Activated CD4-positive, alpha-beta memory T cell treated with anti-CD3 and anti-CD28 coated beads, Interleukin-2, amount 10 ng/mL, durations not matched to agents 7 days and 5 days (primary cell): ENCODE measurements around the gene FRMPD1. TPM values are rescaled to one million over a fixed set of nuclear protein-coding genes. Genes with fewer than 3 reads are reported as not detected.

Experiments
- CTCF ChIA-PET: fragments of 350-600 bp; sonication (Branson Sonifier 250); formaldehyde crosslinking; loops from one replicate; lab custom pipeline; 2021; ENCODE audit warnings: antibody characterized with exemption, inconsistent platforms; lab: Charles Lee
- POLR2A ChIA-PET: fragments of 350-600 bp; sonication (Branson Sonifier 250); formaldehyde crosslinking; loops from one replicate; lab custom pipeline; 2021; ENCODE audit warnings: antibody characterized with exemption; lab: Charles Lee
- DNase-seq: peaks from one replicate; pipeline ENCODE4 v3.0.0-alpha.2; 2020
- H3K27ac Mint-ChIP-seq: one replicate; pipeline ENCODE4 v1.8.0; 2021; ENCODE audit warnings: mild to moderate bottlenecking, mixed read lengths
- H3K27me3 Mint-ChIP-seq: one replicate; pipeline ENCODE4 v1.8.0; 2021; ENCODE audit warnings: mixed read lengths
- H3K36me3 Mint-ChIP-seq: one replicate; pipeline ENCODE4 v1.8.0; 2021; ENCODE audit warnings: low read depth, mixed read lengths
- H3K4me1 Mint-ChIP-seq: one replicate; pipeline ENCODE4 v1.8.0; 2021; ENCODE audit warnings: mixed read lengths
- H3K4me3 Mint-ChIP-seq: one replicate; pipeline ENCODE4 v1.8.0; 2021; ENCODE audit warnings: mild to moderate bottlenecking, mixed read lengths
- H3K9me3 Mint-ChIP-seq: one replicate; pipeline ENCODE4 v1.8.0; 2021; ENCODE audit warnings: mixed read lengths
- total RNA-seq, 2 experiments: library from RNA; stranded (reverse); gene quantifications; one replicate each; pipeline ENCODE4 v1.2.3, GENCODE V29; 2021

Gene FRMPD1
- total RNA-seq, 2 experiments from 2014 or later: not detected

DNA sequence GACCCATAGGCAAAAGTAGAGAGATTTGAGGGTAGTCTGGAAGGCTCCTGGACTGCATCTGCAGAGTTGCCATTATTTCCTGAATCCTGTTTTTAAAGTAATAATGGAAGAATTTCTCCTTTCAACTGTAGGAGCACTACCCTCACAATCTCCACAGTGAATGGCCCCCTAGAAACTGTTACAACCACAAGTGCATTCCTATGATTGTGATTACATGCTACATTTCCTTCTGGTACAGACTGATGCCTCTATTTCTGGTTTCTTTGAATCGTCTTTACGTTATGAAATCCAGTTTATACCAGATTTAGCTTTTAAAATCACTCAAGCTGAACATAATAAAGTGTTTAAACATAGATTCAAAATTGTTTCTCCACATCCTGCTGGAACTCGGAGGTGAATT, 49.4 kb downstream of the FRMPD1 start:
- Mint-ChIP-seq H3K9me3 (no peaks in the 10 kb centered on the region), H3K27me3 (peaks cover 37% of the 10 kb centered on the region), H3K4me3 (no peak overlapping the region), H3K27ac (no peak overlapping the region), H3K36me3 (no peaks in the 10 kb centered on the region), H3K4me1 (no peaks in the 10 kb centered on the region)
- CTCF ChIA-PET: no interaction called here
- POLR2A ChIA-PET: no interaction called here
- DNase-seq: no peak

DNA sequence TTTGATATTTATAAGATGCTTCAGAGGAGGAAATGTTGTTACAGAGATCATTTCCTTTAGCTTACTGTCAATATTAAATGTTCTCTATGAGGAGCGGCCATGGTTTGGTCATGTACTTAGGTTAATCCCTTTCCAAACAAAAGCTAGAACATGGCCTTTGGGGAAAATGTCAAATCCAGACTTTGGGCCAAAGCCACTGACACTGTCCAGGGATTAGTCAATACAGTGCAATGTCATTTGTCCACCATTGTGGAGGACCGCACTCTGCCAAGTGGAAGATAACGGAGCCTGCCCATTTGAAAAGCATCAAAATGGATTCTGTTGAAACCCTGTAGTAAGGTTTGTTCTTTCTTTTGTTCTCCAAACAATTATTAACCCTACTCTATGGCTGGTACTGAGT, 50.1 kb downstream of the FRMPD1 start:
- Mint-ChIP-seq H3K4me1 (no peaks in the 10 kb centered on the region), H3K4me3 (no peak overlapping the region), H3K9me3 (no peaks in the 10 kb centered on the region), H3K27ac (no peak overlapping the region), H3K36me3 (no peaks in the 10 kb centered on the region), H3K27me3 (peaks cover 33% of the 10 kb centered on the region)
- ChIA-PET CTCF (no interaction called here), POLR2A (no interaction called here)
- DNase-seq: no peak

- CTCF ChIA-PET: no interaction called here
Measured at GRCh38 chr9:37705787-37706186, 55.0 kb downstream of the FRMPD1 start.

DNA sequence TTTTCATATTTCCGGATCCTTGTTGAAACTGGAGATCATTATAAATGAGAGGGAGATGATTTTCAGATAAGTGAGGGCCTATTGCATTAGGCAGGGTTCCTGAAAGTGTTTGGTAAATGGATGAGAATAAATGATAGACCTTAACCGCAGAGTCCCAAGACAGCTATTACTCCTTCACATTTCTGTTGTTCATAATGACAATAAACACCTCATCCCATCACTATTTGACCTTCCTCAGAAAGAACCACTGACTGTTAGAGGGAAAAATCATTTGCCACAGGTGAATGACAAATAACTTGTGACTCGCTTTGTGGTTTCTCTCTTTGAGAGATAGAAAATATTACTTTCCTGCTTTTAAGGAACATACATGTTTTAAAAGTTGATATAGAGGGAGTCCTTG, 55.5 kb downstream of the FRMPD1 start:
- POLR2A ChIA-PET: no interaction called here
- CTCF ChIA-PET: no interaction called here
- no peak for DNase-seq
- Mint-ChIP-seq H3K4me3 (no peak overlapping the region), H3K27me3 (peaks cover 44% of the 10 kb centered on the region), H3K27ac (no peak overlapping the region), H3K36me3 (no peaks in the 10 kb centered on the region), H3K4me1 (peaks cover 9% of the 10 kb centered on the region), H3K9me3 (no peaks in the 10 kb centered on the region)

More at GRCh38 chr9:37705787-37706186, 55.0 kb downstream of the FRMPD1 start:
- Mint-ChIP-seq H3K4me1 (peaks cover 8% of the 10 kb centered on the region), H3K4me3 (no peak overlapping the region), H3K9me3 (no peaks in the 10 kb centered on the region), H3K27me3 (peaks cover 45% of the 10 kb centered on the region), H3K36me3 (no peaks in the 10 kb centered on the region), H3K27ac (no peak overlapping the region)
- no peak for DNase-seq
- POLR2A ChIA-PET: interaction anchor here (1.3 kb wide), 1 partner anchor 51 kb away, joined by 3 read pairs; no protein-coding TSS in a partner anchor

- ChIA-PET POLR2A (no interaction called here), CTCF (no interaction called here)
- H3K27ac Mint-ChIP-seq: no peak overlapping the region
- H3K27me3 Mint-ChIP-seq: peaks cover 35% of the 10 kb centered on the region
- no peak overlapping the region for H3K4me3 Mint-ChIP-seq
- no peaks in the 10 kb centered on the region for H3K36me3 Mint-ChIP-seq
- no peak for DNase-seq
- peaks cover 13% of the 10 kb centered on the region for H3K4me1 Mint-ChIP-seq
- no peaks in the 10 kb centered on the region for H3K9me3 Mint-ChIP-seq
Measured at GRCh38 chr9:37707748-37708147, 57.0 kb downstream of the FRMPD1 start.

DNA sequence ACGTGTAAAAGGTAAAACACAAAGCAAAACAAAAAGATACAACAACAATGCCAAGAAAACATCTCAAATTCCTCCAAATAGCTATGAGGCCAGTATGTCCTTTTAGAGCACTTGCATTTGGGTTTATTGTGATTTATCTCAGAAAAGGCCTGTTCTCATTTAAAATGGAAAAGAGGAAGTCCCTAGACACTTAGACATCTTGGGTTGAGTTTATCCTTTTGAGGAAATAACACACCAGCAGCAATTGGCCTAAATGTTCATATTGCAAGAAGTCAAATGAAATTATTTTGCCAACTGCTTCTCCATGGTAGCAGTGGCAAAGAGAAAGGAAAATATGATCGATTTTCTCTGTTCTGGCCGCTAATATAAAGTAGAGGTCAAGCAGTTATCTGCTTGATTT, 59.3 kb downstream of the FRMPD1 start:
- Mint-ChIP-seq H3K4me1 (peaks cover 13% of the 10 kb centered on the region), H3K27me3 (peaks cover 33% of the 10 kb centered on the region), H3K36me3 (no peaks in the 10 kb centered on the region), H3K4me3 (no peak overlapping the region), H3K27ac (no peak overlapping the region), H3K9me3 (no peaks in the 10 kb centered on the region)
- ChIA-PET CTCF (no interaction called here), POLR2A (no interaction called here)
- no peak for DNase-seq

- no peak overlapping the region for H3K4me3 Mint-ChIP-seq
- ChIA-PET POLR2A (no interaction called here), CTCF (no interaction called here)
- H3K36me3 Mint-ChIP-seq: no peaks in the 10 kb centered on the region
- H3K27me3 Mint-ChIP-seq: peaks cover 22% of the 10 kb centered on the region
- H3K27ac Mint-ChIP-seq: no peak overlapping the region
- no peak for DNase-seq
- H3K4me1 Mint-ChIP-seq: peaks cover 6% of the 10 kb centered on the region
- H3K9me3 Mint-ChIP-seq: no peaks in the 10 kb centered on the region
Measured at GRCh38 chr9:37715260-37715659, 64.5 kb downstream of the FRMPD1 start.

DNA sequence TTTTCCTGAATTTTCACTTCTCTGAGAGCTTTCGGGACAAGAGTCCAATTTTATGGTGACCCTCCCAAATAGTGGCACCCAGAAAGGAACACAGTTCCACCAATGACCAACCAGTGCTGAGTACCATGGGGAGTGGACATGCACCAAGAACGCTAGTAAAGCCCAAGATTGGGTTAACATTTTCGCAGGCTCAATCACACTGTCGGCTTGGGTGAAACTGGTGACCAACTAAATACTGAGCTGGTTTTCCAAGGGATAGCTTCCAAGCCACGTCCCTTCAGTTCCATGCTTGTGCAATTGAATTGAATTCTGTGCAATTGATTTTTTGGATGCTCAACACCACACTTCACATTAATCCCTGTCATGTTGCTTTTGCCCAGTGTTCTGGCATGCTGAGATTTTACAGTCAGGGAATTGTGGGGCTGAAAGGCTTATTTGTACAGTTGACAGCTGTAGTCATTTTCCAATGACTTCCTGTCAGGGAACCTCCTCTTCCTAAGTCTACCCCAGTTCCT, 65.3 kb downstream of the FRMPD1 start:
- H3K9me3 Mint-ChIP-seq: no peaks in the 10 kb centered on the region
- CTCF ChIA-PET: no interaction called here
- H3K4me3 Mint-ChIP-seq: no peak overlapping the region
- H3K27me3 Mint-ChIP-seq: peaks cover 25% of the 10 kb centered on the region
- H3K36me3 Mint-ChIP-seq: no peaks in the 10 kb centered on the region
- DNase-seq: no peak
- POLR2A ChIA-PET: no interaction called here
- peaks cover 6% of the 10 kb centered on the region for H3K4me1 Mint-ChIP-seq
- H3K27ac Mint-ChIP-seq: no peak overlapping the region

DNA sequence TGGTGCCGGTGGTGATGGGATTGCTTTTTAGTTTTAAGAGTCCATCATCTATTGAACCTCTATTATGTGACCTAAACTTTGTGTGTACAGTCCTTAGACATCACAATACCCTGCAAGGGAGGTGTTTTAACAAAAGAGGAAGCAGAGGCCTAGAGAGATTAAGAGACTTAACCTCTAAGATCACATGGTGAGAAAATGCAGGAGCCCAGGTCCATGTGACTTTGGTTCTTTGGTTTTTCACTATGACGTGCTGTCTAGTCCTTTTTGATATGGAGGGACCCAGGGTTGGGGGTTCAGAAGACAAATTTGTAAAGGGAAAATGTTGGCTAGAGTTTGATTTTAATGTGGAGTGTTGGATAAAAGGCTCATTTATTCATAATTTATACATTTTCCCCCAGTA, 68.8 kb downstream of the FRMPD1 start:
- CTCF ChIA-PET: no interaction called here
- POLR2A ChIA-PET: no interaction called here
- H3K27ac Mint-ChIP-seq: no peak overlapping the region
- no peaks in the 10 kb centered on the region for H3K4me1 Mint-ChIP-seq
- H3K4me3 Mint-ChIP-seq: no peak overlapping the region
- DNase-seq: no peak
- no peaks in the 10 kb centered on the region for H3K9me3 Mint-ChIP-seq
- no peaks in the 10 kb centered on the region for H3K36me3 Mint-ChIP-seq
- peaks cover 14% of the 10 kb centered on the region for H3K27me3 Mint-ChIP-seq

DNA sequence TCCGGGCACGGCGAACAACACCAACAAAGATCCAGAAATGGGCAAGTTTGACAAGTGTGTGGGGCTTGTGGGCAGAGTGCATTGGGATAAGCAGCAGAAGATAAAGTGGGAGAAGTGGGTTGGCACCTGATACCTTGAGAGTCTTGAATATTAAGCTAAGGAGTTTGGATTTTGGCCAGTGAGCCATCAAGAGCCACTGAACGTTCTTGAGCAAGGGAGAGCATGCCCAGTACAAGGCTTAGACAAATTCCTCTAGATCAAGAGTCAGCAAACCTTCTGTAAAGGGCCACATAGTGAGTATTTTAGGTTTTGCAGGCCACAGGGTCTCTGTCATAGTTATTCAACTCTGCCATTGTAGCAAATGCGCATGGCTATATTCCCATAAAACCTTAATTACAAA, 76.3 kb downstream of the FRMPD1 start:
- Mint-ChIP-seq H3K9me3 (no peaks in the 10 kb centered on the region), H3K4me3 (no peak overlapping the region), H3K36me3 (no peaks in the 10 kb centered on the region), H3K4me1 (no peaks in the 10 kb centered on the region), H3K27ac (no peak overlapping the region), H3K27me3 (peaks cover 15% of the 10 kb centered on the region)
- no peak for DNase-seq
- POLR2A ChIA-PET: no interaction called here
- CTCF ChIA-PET: no interaction called here

DNA sequence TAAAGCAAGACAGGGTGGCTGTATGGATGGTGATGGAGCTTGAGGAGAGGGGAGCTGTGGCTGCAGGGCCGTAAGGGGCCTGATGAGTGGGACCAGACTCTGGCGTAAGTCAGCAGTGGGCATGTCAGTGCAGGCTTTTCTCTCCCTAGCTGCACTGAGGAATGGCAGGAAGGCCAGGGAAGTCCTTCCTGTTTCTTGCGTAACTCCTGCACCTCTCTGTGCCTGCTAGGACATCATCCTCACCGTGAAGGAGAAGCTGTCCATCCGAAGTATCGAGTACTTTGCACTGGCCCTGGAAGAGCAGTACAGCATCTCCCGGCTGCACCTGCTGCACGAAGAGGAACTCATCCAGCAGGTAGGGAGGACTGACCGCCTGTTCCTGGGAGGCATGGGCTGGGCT, 78.7 kb downstream of the FRMPD1 start:
- DNase-seq: no peak
- peaks cover 25% of the 10 kb centered on the region for H3K27me3 Mint-ChIP-seq
- no peaks in the 10 kb centered on the region for H3K9me3 Mint-ChIP-seq
- no peaks in the 10 kb centered on the region for H3K36me3 Mint-ChIP-seq
- ChIA-PET POLR2A (no interaction called here), CTCF (no interaction called here)
- no peak overlapping the region for H3K27ac Mint-ChIP-seq
- no peak overlapping the region for H3K4me3 Mint-ChIP-seq
- no peaks in the 10 kb centered on the region for H3K4me1 Mint-ChIP-seq

GRCh38 chr9:37730256-37730655, 79.5 kb downstream of the FRMPD1 start:
- H3K36me3 Mint-ChIP-seq: no peaks in the 10 kb centered on the region
- no peaks in the 10 kb centered on the region for H3K4me1 Mint-ChIP-seq
- peaks cover 29% of the 10 kb centered on the region for H3K27me3 Mint-ChIP-seq
- H3K27ac Mint-ChIP-seq: no peak overlapping the region
- H3K9me3 Mint-ChIP-seq: no peaks in the 10 kb centered on the region
- no peak overlapping the region for H3K4me3 Mint-ChIP-seq
- CTCF ChIA-PET: no interaction called here
- POLR2A ChIA-PET: no interaction called here
- DNase-seq: no peak

- CTCF ChIA-PET: no interaction called here
- H3K4me1 Mint-ChIP-seq: no peaks in the 10 kb centered on the region
- no peaks in the 10 kb centered on the region for H3K9me3 Mint-ChIP-seq
- no peaks in the 10 kb centered on the region for H3K36me3 Mint-ChIP-seq
- H3K4me3 Mint-ChIP-seq: no peak overlapping the region
- H3K27ac Mint-ChIP-seq: no peak overlapping the region
- no peak for DNase-seq
- peaks cover 32% of the 10 kb centered on the region for H3K27me3 Mint-ChIP-seq
- POLR2A ChIA-PET: no interaction called here
Measured at GRCh38 chr9:37730839-37731238, 80.1 kb downstream of the FRMPD1 start.

DNA sequence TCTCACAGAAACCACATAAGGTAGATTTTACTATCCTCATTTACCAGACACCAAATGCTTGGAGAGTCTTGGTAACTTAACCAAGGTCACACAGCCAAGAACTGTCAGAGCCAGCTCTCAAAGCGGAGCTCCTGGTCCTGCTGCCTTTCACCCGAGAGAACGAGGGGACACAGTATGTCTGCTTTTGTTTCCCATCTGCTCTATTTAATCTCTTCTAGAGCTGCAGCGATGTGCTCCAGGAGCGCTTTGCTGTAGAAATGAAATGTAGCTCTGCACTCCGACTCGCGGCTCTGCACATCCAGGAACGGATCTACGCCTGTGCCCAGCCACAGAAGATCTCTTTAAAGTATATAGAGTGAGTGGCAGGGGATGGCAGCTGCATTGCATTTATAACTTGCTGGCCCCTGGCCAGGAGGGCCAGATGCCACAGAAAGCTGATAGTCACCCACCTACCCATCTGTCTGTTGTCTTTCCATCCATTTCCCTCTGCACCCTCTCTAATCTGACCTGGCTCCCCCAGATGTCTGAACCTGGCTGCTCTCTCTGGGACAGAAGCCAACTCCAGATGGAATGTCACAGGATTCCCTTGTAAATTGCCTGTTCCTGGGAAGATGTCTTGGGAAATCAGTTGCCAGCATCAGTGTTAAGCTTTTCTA, 81.5 kb downstream of the FRMPD1 start:
- POLR2A ChIA-PET: no interaction called here
- CTCF ChIA-PET: no interaction called here
- no peak for DNase-seq
- H3K27me3 Mint-ChIP-seq: peaks cover 30% of the 10 kb centered on the region
- H3K9me3 Mint-ChIP-seq: no peaks in the 10 kb centered on the region
- H3K27ac Mint-ChIP-seq: no peak overlapping the region
- H3K4me3 Mint-ChIP-seq: no peak overlapping the region
- no peaks in the 10 kb centered on the region for H3K36me3 Mint-ChIP-seq
- H3K4me1 Mint-ChIP-seq: no peaks in the 10 kb centered on the region
